ENCODE measurements around the gene TTC33.

TTC33 gene

DNA sequence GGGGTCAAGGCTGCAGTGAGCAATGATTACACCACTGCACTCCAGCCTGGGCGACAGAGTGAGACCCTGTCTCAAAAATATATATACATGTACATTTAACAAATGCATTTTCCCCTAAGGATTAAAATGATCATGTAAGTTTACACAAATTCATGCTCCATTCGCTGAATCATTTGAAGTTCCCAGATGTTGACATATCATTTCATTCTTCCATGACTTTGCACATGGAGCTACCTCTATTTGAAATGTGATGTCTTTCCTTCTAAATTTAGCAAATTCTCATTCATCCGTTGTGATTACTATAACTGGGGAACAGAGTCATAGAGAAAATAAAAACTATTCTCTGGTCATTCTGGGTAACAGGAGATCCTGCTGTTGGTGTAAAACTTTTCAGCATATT, 65.5 kb downstream of the TTC33 start:
- DNase-seq (ENCODE audit: insufficient read length, low spot score) = no peak
- no peak for TF ChIP-seq POLR2AphosphoS5 (IDR thresholded peaks at IDR 0.05; ENCODE audit: low read depth, low read length)
- no peak for TF ChIP-seq POLR2A (IDR thresholded peaks at IDR 0.05; ENCODE audit: low read depth, low read length)
- TF ChIP-seq POU2F2 (IDR thresholded peaks at IDR 0.05; ENCODE audit: low read depth, low read length) = no peak
- TF ChIP-seq TAF1 (IDR thresholded peaks at IDR 0.05; ENCODE audit: low read depth, low read length) = no peak
- TF ChIP-seq PAX5 (IDR thresholded peaks at IDR 0.05; ENCODE audit: insufficient read depth, low read length, severe bottlenecking) = no peak
- no peak for TF ChIP-seq SPI1 (IDR thresholded peaks at IDR 0.05; ENCODE audit: low read depth, low read length)
- no peak for FAIRE-seq

- FAIRE-seq = peak; percentile 26
- TF ChIP-seq PAX5 (IDR thresholded peaks at IDR 0.05; ENCODE audit: insufficient read depth, low read length, severe bottlenecking) (no peak), POU2F2 (IDR thresholded peaks at IDR 0.05; ENCODE audit: low read depth, low read length) (peak; percentile 48; the same call in 1 of the 2 replicates), POLR2A (IDR thresholded peaks at IDR 0.05; ENCODE audit: low read depth, low read length) (no peak), POLR2AphosphoS5 (IDR thresholded peaks at IDR 0.05; ENCODE audit: low read depth, low read length) (no peak), SPI1 (IDR thresholded peaks at IDR 0.05; ENCODE audit: low read depth, low read length) (no peak)
- no peak for DNase-seq (ENCODE audit: insufficient read length, low spot score)
These were observed 66.3 kb downstream of the TTC33 start for GRCh38 chr5:40689438-40689837.

- TF ChIP-seq POLR2AphosphoS5 (IDR thresholded peaks at IDR 0.05; ENCODE audit: low read depth, low read length) (no peak), POU2F2 (IDR thresholded peaks at IDR 0.05; ENCODE audit: low read depth, low read length) (no peak), SPI1 (IDR thresholded peaks at IDR 0.05; ENCODE audit: low read depth, low read length) (no peak), PAX5 (IDR thresholded peaks at IDR 0.05; ENCODE audit: insufficient read depth, low read length, severe bottlenecking) (no peak), POLR2A (IDR thresholded peaks at IDR 0.05; ENCODE audit: low read depth, low read length) (no peak), TAF1 (IDR thresholded peaks at IDR 0.05; ENCODE audit: low read depth, low read length) (no peak)
- no peak for DNase-seq (ENCODE audit: insufficient read length, low spot score)
- no peak for FAIRE-seq
These were observed 66.8 kb downstream of the TTC33 start for GRCh38 chr5:40688996-40689395.

DNA sequence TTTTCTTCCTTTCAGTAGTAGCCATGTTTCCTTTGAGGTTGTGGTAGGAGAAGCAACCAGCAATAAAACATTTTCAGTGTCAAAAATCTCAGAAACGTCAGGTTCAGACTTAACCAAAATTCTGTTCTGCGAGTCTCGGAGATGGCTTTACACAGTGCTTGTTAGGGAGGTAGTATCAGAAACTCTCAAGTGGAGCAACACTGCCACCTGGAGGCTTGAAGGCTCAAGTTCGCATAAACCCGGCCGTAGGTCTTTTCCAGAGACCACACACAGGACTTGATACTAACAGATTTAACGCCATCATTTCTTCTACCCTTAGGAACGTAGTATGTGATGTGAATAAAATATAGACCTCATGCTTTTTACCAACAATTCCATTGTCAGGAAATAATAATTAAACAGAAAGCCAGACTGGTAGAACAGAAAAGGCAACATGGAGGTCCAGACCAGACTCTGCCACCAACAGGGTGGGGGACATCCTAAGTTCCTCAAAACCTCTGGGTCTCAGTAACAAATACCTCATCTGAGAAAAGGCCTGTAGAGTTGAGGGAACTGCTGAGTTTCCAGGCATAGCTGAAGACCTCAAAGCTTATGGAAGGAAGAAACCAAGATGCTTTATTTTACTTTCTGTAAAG, 67.5 kb downstream of the TTC33 start:
- DNase-seq (ENCODE audit: insufficient read length, low spot score) (peak; percentile 37), FAIRE-seq (peak; percentile 89)
- TF ChIP-seq SPI1 (IDR thresholded peaks at IDR 0.05; ENCODE audit: low read depth, low read length) (no peak), TAF1 (IDR thresholded peaks at IDR 0.05; ENCODE audit: low read depth, low read length) (no peak), POU2F2 (IDR thresholded peaks at IDR 0.05; ENCODE audit: low read depth, low read length) (no peak), PAX5 (IDR thresholded peaks at IDR 0.05; ENCODE audit: insufficient read depth, low read length, severe bottlenecking) (no peak), POLR2A (IDR thresholded peaks at IDR 0.05; ENCODE audit: low read depth, low read length) (no peak), POLR2AphosphoS5 (IDR thresholded peaks at IDR 0.05; ENCODE audit: low read depth, low read length) (no peak)

DNA sequence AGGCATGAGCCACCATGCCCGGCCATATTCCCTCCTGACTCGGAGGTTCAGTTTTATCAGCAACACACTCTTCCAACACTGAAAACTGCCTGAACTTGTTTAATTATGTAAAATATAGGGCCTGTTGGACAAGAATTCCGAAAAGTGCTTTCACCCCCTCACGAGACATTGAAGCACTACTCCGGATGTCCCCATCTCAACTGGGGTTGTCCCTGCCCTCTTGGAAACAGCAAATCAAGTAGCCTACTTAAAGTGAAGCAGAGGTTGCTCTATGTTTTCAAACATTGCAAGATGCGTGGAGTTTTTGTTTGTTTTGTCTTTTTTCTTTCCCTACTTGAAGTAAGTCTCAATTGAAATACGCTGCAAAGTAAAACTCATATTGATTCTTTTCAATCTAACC, 68.4 kb downstream of the TTC33 start:
- FAIRE-seq = no peak
- no peak for TF ChIP-seq PAX5 (IDR thresholded peaks at IDR 0.05; ENCODE audit: insufficient read depth, low read length, severe bottlenecking)
- TF ChIP-seq TAF1 (IDR thresholded peaks at IDR 0.05; ENCODE audit: low read depth, low read length) = no peak
- no peak for TF ChIP-seq POLR2A (IDR thresholded peaks at IDR 0.05; ENCODE audit: low read depth, low read length)
- TF ChIP-seq SPI1 (IDR thresholded peaks at IDR 0.05; ENCODE audit: low read depth, low read length) = no peak
- no peak for TF ChIP-seq POLR2AphosphoS5 (IDR thresholded peaks at IDR 0.05; ENCODE audit: low read depth, low read length)
- no peak for TF ChIP-seq POU2F2 (IDR thresholded peaks at IDR 0.05; ENCODE audit: low read depth, low read length)
- DNase-seq (ENCODE audit: insufficient read length, low spot score) = no peak

DNA sequence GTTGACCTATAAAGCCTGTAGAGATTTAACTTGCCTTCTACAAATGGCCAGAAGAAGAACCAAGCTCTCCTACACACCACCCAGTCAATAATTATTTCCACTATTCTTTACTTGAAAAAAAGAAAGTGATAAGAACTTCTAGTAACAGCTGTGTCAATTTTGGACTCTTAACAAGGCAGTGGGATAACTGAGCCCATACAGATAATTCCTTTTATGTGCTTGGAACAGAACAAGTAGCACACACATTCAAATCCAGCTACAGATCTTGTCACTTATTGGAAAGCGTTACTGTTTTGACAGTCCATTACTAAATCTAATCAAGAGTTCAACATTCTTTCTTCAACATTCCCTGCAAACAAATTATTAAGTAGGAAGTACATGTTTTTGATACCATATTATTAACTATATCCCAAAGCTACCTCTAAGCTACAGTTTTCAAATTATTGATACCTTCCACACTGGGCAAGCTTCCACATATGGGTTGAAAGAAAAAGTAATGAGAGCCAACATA, 69.7 kb downstream of the TTC33 start:
- FAIRE-seq = no peak
- no peak for DNase-seq (ENCODE audit: insufficient read length, low spot score)
- TF ChIP-seq POLR2A (IDR thresholded peaks at IDR 0.05; ENCODE audit: low read depth, low read length) (no peak), POU2F2 (IDR thresholded peaks at IDR 0.05; ENCODE audit: low read depth, low read length) (no peak), PAX5 (IDR thresholded peaks at IDR 0.05; ENCODE audit: insufficient read depth, low read length, severe bottlenecking) (no peak), POLR2AphosphoS5 (IDR thresholded peaks at IDR 0.05; ENCODE audit: low read depth, low read length) (no peak), TAF1 (IDR thresholded peaks at IDR 0.05; ENCODE audit: low read depth, low read length) (no peak), SPI1 (IDR thresholded peaks at IDR 0.05; ENCODE audit: low read depth, low read length) (no peak)

GRCh38 chr5:40685193-40685592, 70.6 kb downstream of the TTC33 start:
- no peak for DNase-seq (ENCODE audit: insufficient read length, low spot score)
- no peak for TF ChIP-seq POLR2A (IDR thresholded peaks at IDR 0.05; ENCODE audit: low read depth, low read length)
- TF ChIP-seq POU2F2 (IDR thresholded peaks at IDR 0.05; ENCODE audit: low read depth, low read length) = no peak
- no peak for TF ChIP-seq PAX5 (IDR thresholded peaks at IDR 0.05; ENCODE audit: insufficient read depth, low read length, severe bottlenecking)
- TF ChIP-seq TAF1 (IDR thresholded peaks at IDR 0.05; ENCODE audit: low read depth, low read length) = no peak
- TF ChIP-seq SPI1 (IDR thresholded peaks at IDR 0.05; ENCODE audit: low read depth, low read length) = no peak
- no peak for TF ChIP-seq POLR2AphosphoS5 (IDR thresholded peaks at IDR 0.05; ENCODE audit: low read depth, low read length)
- FAIRE-seq = no peak

- TF ChIP-seq POLR2AphosphoS5 (IDR thresholded peaks at IDR 0.05; ENCODE audit: low read depth, low read length) (no peak), TAF1 (IDR thresholded peaks at IDR 0.05; ENCODE audit: low read depth, low read length) (no peak), SPI1 (IDR thresholded peaks at IDR 0.05; ENCODE audit: low read depth, low read length) (no peak), POU2F2 (IDR thresholded peaks at IDR 0.05; ENCODE audit: low read depth, low read length) (no peak), PAX5 (IDR thresholded peaks at IDR 0.05; ENCODE audit: insufficient read depth, low read length, severe bottlenecking) (no peak), POLR2A (IDR thresholded peaks at IDR 0.05; ENCODE audit: low read depth, low read length) (no peak)
- no peak for DNase-seq (ENCODE audit: insufficient read length, low spot score)
- no peak for FAIRE-seq
These were observed 72.5 kb downstream of the TTC33 start for GRCh38 chr5:40683305-40683704.

DNA sequence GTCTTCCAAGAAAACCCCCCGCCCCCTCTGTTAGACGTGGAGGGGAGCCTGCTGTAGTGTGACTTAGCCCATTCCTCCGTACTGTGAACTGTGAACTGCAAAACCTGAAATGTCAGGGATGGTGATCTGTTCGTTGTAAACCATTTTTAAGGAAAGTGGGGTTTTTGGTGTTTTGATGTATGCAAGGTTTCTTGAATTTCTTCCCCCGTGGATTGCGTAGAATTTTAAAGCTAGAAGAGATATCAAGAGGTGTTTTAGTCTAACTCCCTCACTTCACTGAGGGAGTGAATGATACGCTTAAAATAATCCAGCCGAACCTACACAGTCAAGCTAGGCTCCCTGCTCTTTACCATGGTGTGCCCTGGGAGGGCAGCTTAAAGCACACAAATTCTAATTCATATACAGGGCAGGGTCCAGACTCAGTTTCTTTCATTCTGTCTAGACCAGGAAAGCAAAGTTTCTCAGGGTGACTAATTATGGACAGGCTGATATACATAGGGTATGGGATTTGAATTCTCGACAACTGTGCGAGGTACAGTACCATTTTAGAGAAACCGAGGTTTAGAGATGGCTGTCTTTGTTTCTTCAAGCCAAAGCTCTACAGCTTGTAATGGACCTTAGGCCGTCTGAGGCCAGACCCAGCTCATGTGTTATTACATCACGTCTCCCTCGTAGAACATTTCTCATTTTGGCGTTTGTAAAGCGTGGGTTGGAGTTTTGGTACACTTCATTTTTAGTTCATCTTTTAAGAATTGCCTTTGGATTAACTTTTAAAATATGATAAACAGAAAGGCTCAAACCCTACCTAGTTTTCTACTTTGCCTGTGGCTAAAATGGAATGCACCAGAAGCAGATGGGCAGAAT, 73.4 kb downstream of the TTC33 start:
- DNase-seq (ENCODE audit: insufficient read length, low spot score) (no peak), FAIRE-seq (no peak)
- TF ChIP-seq POLR2AphosphoS5 (IDR thresholded peaks at IDR 0.05; ENCODE audit: low read depth, low read length) = no peak
- TF ChIP-seq POU2F2 (IDR thresholded peaks at IDR 0.05; ENCODE audit: low read depth, low read length) = no peak

Measured in GM12891 (cell line).